Measurements from ENCODE around the gene GPR82.
A peak's percentile ranks its signal among the peaks of the same experiment; 100 is the strongest.
"Not testable (repeated sequence)": the region's sequence is repeated elsewhere in the genome, so short reads cannot be mapped to it uniquely, and the experiment has no call there.

GPR82 gene, protein sequence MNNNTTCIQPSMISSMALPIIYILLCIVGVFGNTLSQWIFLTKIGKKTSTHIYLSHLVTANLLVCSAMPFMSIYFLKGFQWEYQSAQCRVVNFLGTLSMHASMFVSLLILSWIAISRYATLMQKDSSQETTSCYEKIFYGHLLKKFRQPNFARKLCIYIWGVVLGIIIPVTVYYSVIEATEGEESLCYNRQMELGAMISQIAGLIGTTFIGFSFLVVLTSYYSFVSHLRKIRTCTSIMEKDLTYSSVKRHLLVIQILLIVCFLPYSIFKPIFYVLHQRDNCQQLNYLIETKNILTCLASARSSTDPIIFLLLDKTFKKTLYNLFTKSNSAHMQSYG

DNA sequence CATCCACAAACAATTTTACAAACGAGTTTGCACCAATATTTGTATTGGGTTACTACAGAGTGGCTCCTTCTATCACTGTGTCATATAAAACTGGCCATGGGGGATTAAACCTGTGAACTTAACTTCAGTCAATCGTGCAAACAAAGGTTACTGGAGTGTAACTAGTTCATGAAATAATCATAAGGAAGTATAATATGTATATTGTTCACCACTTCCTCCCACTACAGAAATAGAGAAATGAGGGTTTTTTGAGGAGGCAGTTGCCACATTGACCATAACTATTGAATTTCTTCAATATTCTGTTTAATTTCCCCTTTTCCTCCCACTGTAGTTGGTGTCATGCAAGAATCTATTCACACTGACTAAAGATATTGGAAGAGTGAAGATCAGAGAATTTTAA, at the start of gene GPR82:
Gene GPR82, plus strand, starts transcription at position 356 of the 400 bp plus-strand sequence. CDS start 2,846 bp downstream, outside the sequence.
- no peak for DNase-seq (ENCODE audit: insufficient read length, low spot score)
- FAIRE-seq, result no peak

DNA sequence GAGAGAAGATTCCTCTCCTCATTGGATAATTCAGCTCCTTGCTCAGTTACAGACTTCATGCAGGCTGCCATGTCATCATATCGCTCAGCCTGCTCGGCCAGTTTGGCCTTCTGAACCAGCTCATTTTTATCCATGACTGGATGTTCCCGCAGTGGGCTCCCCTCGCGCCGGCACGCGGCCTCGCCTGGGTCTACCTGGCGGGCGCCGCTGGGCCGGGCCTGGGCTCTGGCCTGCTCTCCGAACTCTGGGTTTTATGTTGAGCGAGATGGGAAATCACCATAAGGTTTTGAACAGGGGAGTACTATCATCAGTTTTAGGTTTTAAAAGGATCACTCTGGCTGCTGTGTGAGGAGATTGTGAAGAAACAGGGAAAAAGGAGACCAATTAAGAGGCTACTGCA, 47.6 kb upstream of the GPR82 start:
- not testable (repeated sequence) for FAIRE-seq

DNA sequence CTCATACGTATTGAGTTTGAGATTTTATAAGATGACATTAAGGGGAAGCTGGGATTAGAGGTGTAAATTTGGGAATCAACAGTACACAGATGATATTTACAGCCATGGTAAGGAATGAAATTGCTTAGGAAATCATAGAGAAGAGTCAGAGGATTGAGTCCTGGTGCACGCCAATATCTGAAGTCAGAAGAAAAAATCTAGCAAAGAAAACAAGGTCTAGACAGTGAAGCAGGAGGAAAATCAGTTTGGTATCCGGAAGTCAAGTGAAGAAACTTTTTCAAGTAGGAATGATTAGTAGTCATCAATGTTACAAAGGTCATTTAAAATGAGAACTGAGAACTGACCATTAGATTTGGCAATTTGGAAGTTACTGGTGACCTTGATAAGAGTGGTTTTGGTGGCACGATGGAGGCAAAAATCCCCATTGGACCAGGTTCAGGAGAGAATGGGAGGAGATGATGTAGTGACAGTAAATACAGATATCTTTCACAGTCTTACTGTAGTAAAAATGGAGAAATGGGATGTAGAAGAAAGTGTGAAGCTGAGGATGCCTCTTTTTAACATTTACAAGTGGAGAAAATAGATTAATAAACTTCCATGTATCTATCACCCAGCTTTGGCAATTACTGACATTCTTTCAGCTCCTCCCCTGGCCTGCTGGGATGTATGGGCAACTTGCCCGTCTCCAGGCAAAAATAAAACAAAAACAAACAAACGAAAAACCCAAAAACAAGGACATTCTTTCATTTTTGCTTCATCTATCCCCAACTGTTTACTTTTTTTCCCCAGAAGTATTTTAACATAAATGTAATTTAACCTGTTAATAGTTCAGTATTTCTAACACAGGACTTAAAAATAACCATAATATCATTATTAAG, 46.6 kb upstream of the GPR82 start:
- FAIRE-seq, result no peak
- no peak for DNase-seq (ENCODE audit: insufficient read length, low spot score)

More for the DNA sequence above, 47.6 kb upstream of the GPR82 start:
- DNase-seq (ENCODE audit: insufficient read length, low spot score), result not testable (repeated sequence)

DNA sequence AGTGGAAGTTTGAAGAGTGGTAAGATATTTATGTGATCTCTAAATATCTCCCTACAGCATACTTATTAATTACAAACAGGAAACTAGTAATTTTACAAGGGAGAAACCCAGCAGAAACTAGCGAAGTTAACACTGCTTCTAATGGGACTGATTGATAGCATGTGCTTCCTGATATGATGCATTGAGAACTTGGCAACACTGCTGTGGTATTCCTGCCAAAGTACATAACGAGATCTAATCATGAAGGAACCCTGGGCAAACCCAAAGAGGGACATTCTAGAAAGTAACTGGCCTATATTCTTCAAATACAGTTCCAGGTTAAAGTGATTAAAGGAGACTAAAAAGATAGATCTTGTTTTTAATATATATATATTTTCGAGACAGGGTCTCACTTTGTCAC, 39.8 kb upstream of the GPR82 start:
- no peak for DNase-seq (ENCODE audit: insufficient read length, low spot score)
- FAIRE-seq, result peak; percentile 89

DNA sequence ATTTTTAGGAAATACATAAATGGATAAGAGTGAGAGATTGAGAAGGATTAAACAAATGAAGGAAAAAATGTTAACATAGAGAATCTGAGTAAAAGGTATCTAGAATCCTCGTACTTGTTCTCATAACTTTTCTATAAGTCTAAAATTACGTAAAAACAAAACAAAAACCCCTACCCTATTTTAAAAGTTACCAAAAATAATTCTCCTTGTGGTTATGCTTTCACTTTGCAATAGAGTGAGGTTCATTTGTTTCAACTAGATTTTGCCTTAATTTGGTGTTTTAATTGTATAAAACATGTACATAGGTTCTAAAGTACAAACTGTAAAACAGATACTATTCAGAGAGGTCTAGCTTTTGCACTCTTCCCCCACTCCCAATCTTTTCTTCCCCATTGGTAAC, 39.0 kb upstream of the GPR82 start:
- DNase-seq (ENCODE audit: insufficient read length, low spot score) (no peak), FAIRE-seq (peak; percentile 92)

DNA sequence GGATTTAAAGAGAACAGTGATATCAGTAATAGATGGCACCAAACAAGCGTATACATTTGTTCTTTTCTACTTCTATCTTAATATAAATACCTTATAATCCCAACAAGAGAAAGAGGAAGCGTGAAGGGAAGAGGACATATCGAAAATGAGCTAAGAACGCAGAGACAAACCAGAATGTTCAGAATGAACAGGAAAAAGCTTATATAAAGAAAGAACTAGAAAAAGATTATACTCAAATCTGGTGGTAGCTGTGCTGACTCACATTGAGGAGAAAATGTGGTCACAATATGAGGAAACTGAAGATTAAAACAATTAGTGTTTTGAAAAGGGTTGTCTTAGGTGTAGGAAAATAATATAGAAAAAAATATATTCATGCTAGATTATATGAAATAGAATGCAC, 37.2 kb upstream of the GPR82 start:
- no peak for DNase-seq (ENCODE audit: insufficient read length, low spot score)
- peak; percentile 89 for FAIRE-seq

DNA sequence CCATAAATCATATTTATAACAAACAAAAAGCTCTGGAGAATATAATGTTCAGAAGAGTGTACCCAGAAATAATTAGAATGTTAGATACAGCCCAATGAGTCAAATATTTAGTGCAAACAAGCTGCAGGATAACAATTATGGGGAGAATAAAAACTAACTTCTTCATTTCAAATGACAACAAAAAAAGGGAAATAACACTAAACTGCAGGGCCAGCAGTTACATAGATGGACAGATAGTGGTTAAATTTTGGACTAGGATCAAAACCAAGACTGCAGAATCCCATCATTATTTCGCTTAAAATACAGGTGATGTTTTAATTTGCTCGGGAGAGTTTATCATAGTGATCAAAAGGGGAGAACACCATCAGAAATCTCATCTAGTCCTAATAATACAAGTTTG, 35.8 kb upstream of the GPR82 start:
- DNase-seq (ENCODE audit: insufficient read length, low spot score), result no peak
- FAIRE-seq, result peak; percentile 66

DNA sequence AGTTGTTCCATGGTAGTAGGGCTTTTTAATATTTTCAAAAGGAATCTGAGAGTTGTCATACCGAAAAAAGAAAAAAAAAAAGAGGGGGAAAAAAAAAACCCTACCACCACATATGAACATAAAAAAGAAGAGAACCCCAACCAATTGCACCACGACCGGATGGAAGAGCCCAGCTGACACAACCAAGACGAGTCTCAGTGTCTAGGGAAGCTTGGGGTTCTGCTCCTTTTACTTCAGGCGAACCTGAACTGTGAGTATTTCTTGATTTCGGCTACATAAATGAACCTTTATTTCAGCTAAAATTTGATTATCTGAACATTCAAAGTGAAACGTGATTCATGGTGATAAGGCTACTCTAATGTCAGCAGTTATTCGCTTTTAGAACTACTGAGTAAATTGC, 35.1 kb upstream of the GPR82 start, which contains the start of gene GPR34:
Gene GPR34, plus strand, starts transcription at position 139 of the 400 bp plus-strand sequence. CDS start 6,661 bp downstream, outside the sequence.
- DNase-seq (ENCODE audit: insufficient read length, low spot score) (no peak), FAIRE-seq (peak; percentile 95)

DNA sequence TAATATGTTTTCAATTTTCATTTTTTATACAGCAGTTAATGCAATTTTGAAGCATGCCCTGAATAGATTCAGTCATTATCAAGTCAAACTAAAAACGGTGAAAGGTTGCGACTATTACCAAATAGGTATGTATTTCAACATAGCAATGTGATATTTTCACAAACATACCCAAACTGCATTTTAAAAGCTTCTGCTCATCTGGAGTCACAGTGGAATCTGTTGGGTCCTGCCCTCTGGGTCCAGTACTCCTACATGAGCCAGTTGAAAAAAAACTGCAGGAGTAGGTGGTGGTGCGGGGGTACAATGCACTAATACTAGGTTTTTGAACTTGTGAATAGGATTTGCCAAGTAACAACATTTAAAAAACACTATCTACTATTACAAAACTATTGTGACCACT, 34.3 kb upstream of the GPR82 start:
- FAIRE-seq, result peak; percentile 66
- DNase-seq (ENCODE audit: insufficient read length, low spot score), result no peak

DNA sequence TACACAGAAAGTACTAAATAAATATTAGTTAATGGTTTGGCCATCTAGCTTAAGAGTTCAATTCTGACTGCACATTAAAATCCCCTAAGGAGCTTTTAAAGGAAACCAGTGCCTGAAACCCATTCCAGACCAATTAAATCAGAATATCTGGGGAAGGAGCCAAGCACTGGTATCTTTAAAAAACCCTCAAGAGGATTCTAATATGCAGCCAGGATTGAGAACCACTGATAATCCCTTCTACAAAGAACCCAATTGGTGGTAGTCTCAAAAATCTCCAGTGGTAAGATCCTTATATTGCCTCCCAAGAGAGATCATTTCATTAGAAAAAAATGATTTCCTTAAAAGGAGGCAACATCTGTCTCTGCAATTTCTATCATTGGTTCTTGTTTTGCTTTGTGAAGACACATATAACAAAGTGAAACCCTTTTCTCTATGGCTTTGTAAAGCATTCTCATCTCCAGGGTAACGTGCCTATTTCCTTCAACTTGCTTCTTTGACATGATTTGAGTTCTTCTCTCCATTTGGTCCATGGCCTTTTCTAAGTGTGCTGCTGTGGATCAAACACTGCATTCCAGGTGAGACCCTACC, 31.7 kb upstream of the GPR82 start:
- no peak for FAIRE-seq
- no peak for DNase-seq (ENCODE audit: insufficient read length, low spot score)

DNA sequence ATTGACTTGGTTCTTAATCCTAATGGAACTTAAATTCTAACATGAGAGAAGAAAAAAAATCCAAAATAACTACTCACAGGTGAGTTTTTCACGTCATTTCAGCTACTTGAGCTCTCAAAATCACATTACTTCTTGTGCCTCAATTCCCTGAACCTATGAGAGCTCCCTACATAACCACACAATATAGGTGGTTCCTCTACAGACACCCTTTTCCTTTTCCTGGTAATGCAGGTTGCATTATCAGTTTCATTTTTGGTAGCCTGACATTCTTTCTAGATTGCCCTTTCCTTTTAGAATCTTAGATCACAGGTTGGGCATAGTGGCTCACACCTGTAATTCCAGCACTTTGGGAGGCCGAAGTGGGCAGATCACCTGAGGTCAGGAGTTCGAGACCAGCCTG, 31.0 kb upstream of the GPR82 start:
- FAIRE-seq (peak; percentile 89), DNase-seq (ENCODE audit: insufficient read length, low spot score) (no peak)

DNA sequence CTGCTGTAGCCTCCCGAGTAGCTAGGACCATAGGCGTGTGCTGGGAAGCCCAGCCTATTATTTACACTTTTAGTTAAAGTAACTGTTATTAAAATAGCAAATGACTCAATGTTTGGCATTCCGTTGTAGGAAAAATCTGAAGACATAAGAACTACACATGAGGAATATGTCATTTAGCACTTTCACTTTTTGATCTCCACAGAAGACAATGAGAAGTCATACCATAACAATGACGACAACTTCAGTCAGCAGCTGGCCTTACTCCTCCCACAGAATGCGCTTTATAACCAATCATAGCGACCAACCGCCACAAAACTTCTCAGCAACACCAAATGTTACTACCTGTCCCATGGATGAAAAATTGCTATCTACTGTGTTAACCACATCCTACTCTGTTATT, 28.6 kb upstream of the GPR82 start:
- no peak for DNase-seq (ENCODE audit: insufficient read length, low spot score)

DNA sequence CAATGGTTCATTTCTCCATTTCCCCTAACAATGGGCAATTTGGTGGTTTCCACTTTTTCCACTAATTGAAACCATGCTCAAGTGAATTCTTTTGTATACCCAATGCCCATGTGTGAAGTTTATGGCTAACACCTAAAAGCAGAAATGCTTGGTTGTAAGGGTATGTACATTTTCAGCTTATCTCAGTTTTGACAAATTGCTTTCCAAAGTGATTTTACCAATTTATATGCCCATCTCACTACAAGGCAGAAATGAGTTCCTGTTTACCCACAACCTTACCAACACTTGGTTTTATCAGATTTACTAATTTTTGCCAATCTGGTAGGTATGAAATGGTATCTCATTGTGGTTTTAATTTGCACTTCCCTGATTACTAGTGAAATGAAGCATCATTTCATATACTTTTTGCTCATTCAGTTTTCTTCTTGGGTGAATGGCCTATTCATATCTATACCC, 20.4 kb upstream of the GPR82 start:
- DNase-seq (ENCODE audit: insufficient read length, low spot score) (no peak), FAIRE-seq (peak; percentile 84)

More for the DNA sequence above, 28.6 kb upstream of the GPR82 start:
- FAIRE-seq, result no peak

DNA sequence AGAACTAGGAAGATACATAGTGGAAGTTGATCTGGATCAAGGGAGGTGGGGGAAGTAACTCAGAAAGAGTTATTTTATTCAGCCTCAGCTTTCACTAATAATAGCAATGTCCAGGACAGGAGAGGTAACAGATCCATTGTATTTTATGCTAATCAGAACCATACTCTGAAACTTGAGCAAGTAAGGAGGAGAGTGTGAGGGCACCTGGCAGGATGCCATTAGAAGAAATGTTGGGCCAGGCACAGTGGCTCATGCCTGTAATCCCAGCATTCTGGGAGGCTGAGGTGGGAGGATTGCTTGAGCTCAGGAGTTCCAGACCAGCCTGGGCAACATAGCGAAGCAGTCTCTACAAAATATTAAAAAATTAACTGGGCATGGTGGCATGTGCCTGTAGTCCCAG, 18.9 kb upstream of the GPR82 start:
- DNase-seq (ENCODE audit: insufficient read length, low spot score) (no peak), FAIRE-seq (no peak)

DNA sequence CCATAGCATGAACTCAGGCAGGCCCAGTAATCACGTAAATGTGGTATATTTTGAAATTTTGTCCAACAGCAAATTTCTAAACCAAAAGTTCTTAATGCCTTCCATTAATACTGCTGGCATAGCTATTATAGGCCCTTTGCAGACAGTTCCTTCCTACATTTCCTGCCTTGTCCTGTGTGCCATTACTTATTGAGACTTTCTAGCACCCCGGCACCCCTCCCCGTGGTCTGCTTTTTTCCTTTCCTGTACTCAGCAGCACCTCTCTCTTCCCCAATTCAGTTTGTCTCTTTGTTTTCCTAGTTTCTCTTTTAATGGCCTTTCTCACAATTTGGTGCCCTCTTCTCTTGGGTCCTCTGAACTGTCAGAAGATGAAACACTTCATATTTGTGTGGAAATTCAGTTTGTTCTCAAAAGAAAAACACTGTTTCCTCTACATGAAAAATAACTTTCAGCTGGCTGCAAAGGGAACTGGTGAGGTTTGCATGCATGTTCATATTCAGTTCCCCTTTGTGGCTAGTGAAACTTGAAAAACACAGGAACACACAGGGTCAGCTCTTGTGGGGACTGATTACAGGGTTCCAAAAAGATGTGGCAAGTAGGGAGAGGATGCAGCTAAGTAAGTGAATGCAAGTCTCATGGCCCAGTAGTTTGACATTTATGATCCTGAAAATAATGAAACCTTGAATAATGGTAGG, 18.2 kb upstream of the GPR82 start:
- peak; percentile 98 for FAIRE-seq
- DNase-seq (ENCODE audit: insufficient read length, low spot score), result no peak

DNA sequence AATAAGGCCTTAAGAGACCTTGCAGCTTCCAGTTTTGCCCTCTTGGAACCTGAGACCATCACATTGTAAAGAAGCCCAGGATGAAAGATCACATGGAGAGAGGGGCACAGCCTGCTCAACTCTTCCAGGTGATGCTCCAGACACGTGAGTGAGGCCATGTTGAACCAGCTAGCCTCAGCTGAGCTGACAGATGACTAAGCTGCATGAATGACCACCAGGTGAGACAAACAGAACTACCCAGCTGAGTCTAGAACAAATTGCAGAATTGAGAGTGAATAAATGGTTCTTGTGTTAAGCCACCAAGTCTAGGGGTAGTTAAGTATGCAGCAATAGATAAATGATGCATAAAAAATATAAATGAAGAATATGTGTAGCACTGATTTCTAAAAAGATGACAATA, 16.8 kb upstream of the GPR82 start:
- DNase-seq (ENCODE audit: insufficient read length, low spot score) (no peak), FAIRE-seq (peak; percentile 72)

DNA sequence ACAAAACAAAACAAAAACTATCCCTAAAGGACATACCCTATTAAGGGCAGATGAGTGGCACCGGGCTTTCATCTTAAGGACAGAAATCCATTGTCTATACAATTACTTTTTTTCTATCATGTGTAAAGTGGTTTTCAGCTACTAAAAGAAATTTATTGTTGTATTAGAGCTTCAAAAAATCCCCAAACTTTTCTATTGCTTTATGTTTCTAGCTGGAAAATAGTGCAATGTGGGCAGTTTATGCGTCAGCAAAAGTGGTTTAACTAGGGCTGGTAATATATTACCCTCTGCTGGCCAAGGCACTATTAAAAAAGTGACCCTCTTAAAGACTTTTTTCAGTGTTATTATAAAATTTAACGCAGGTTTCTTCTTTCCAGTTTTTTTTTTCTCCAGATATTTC, 15.5 kb upstream of the GPR82 start:
- FAIRE-seq (no peak), DNase-seq (ENCODE audit: insufficient read length, low spot score) (no peak)

DNA sequence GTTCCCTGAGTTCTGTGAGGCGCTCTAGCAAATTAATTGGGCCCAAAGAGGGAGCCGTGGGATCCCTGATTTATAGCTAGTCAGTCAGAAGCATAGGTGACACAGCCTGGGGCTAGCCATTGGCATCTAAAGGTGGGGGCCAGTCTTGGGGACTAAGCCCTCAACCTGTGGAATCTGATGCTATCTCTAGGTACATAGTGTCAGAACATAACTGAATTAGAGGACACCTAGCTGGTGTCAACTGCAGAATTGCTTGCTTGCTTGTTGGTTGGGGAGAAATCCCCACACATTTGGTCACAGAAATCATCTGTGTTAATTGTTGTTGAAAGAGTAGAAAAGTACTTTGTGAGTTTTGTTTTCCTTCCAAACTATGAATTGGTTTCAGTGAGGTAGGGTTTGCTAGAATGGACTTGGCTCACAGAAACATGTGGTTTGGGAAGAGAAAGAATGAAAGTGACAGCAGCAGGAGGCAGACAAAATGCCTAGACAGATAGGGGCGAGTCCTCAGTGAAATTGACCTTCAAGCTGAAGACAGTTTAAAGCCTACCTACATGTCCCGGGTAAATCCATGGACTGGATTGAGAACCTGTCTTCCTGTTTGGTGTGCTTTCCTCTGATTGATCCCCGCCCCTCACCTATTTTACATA, 12.8 kb upstream of the GPR82 start:
- peak; percentile 86 for FAIRE-seq
- no peak for DNase-seq (ENCODE audit: insufficient read length, low spot score)

DNA sequence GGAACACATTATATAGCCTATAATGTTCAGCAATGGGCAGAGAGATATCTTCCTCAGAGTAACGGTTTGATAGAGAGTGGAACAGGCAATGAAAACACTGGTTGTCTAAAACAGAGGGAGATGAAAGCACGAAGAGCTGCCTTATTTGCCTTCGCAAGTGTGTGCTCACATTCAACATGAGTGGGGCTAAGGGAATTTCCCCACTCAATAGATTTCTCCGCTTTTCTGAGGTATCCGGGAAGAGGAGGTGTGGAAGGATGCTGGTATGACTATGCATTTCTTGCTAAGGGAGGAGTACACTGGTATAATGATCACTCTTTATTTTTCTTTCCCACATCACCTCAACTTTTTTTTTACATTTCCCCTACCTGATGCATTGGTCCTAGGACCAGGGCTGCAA, 7.8 kb upstream of the GPR82 start:
- no peak for DNase-seq (ENCODE audit: insufficient read length, low spot score)
- FAIRE-seq, result peak; percentile 94

Data from GM19239 (cell line).